ENCODE results near the gene SLC8B1. TPM values are rescaled to one million over a fixed set of nuclear protein-coding genes. Genes with fewer than 3 reads are reported as not detected.
A peak's percentile ranks its signal among the peaks of the same experiment; 100 is the strongest.
"Not testable (repeated sequence)": the region's sequence is repeated elsewhere in the genome, so short reads cannot be mapped to it uniquely, and the experiment has no call there.

Gene SLC8B1
- total RNA-seq, 2 donors from 2014 or later, result 19.9 to 28.3 TPM

GRCh38 chr12:113365639-113366395 is 30.9 kb upstream of the SLC8B1 start:
- ATAC-seq (no peak), DNase-seq (ENCODE audit: low spot score) (no peak)
- Mint-ChIP-seq H3K4me3 (no peak overlapping the region), H3K27me3 (no peaks in the 10 kb centered on the region), H3K36me3 (no peaks in the 10 kb centered on the region), H3K27ac (no peak overlapping the region), H3K4me1 (ENCODE audit: low read depth in 2 of 2) (peaks cover 0 to 8% of the 10 kb centered on the region in 2 donors), H3K9me3 (no peaks in the 10 kb centered on the region)

GRCh38 chr12:113364698-113365097 is 29.8 kb upstream of the SLC8B1 start:
- Mint-ChIP-seq H3K27me3 (no peaks in the 10 kb centered on the region), H3K27ac (no peak overlapping the region), H3K4me3 (no peak overlapping the region), H3K36me3 (no peaks in the 10 kb centered on the region), H3K4me1 (ENCODE audit: low read depth in 2 of 2) (peaks cover 1 to 14% of the 10 kb centered on the region in 2 donors), H3K9me3 (no peaks in the 10 kb centered on the region)
- no peak for DNase-seq (ENCODE audit: low spot score)
- no peak for ATAC-seq

GRCh38 chr12:113361574-113362370 is 26.9 kb upstream of the SLC8B1 start:
- Mint-ChIP-seq H3K4me3 (no peak overlapping the region), H3K27ac (no peak overlapping the region)
- no peak for DNase-seq (ENCODE audit: low spot score)

GRCh38 chr12:113359939-113360748 is 25.2 kb upstream of the SLC8B1 start:
- Mint-ChIP-seq H3K9me3 (no peaks in the 10 kb centered on the region), H3K4me3 (peak overlapping the region; percentile 88)
- no peak for DNase-seq (ENCODE audit: low spot score)

More at GRCh38 chr12:113361574-113362370, 26.9 kb upstream of the SLC8B1 start:
- no peaks in the 10 kb centered on the region for H3K27me3 Mint-ChIP-seq
- no peaks in the 10 kb centered on the region for H3K9me3 Mint-ChIP-seq
- no peak for ATAC-seq
- H3K36me3 Mint-ChIP-seq, result no peaks in the 10 kb centered on the region
- H3K4me1 Mint-ChIP-seq (ENCODE audit: low read depth in 2 of 2), result peaks cover 9 to 17% of the 10 kb centered on the region in 2 donors

GRCh38 chr12:113359133-113359938 is 24.4 kb upstream of the SLC8B1 start:
- peaks cover 9 to 17% of the 10 kb centered on the region in 2 donors for H3K4me1 Mint-ChIP-seq (ENCODE audit: low read depth in 2 of 2)
- DNase-seq (ENCODE audit: low spot score), result no peak
- peak overlapping the region; percentile 88 for H3K4me3 Mint-ChIP-seq
- ATAC-seq, result no peak
- no peaks in the 10 kb centered on the region for H3K36me3 Mint-ChIP-seq
- H3K27ac Mint-ChIP-seq, result peak overlapping the region; percentile 37 to 72
- H3K27me3 Mint-ChIP-seq, result no peaks in the 10 kb centered on the region
- H3K9me3 Mint-ChIP-seq, result no peaks in the 10 kb centered on the region

More at GRCh38 chr12:113359939-113360748, 25.2 kb upstream of the SLC8B1 start:
- Mint-ChIP-seq H3K36me3 (no peaks in the 10 kb centered on the region), H3K4me1 (ENCODE audit: low read depth in 2 of 2) (peaks cover 9 to 17% of the 10 kb centered on the region in 2 donors), H3K27me3 (no peaks in the 10 kb centered on the region), H3K27ac (peak overlapping the region; percentile 37 to 72)
- no peak for ATAC-seq

GRCh38 chr12:113358381-113359132 is 23.6 kb upstream of the SLC8B1 start, which contains the start of gene PLBD2:
TSS of gene PLBD2 (plus strand) at chr12:113358587. CDS start at chr12:113358601, 14 bp downstream.
- H3K4me3 Mint-ChIP-seq, result peak within 1 kb of the TSS; percentile 88
- H3K27ac Mint-ChIP-seq, result peak within 1 kb of the TSS; percentile 37 to 72
- peaks cover 0 to 2% of the 10 kb centered on the region in 2 donors for H3K27me3 Mint-ChIP-seq
- ATAC-seq (peak; percentile 99), DNase-seq (ENCODE audit: low spot score) (peak; percentile 95)
- H3K4me1 Mint-ChIP-seq (ENCODE audit: low read depth in 2 of 2), result peaks cover 9 to 17% of the 10 kb centered on the region in 2 donors
- no peaks in the 10 kb centered on the region for H3K9me3 Mint-ChIP-seq
- H3K36me3 Mint-ChIP-seq, result no peaks in the 10 kb centered on the region

GRCh38 chr12:113354192-113354591 is 19.3 kb upstream of the SLC8B1 start:
- H3K9me3 Mint-ChIP-seq, result not testable (repeated sequence)

GRCh38 chr12:113351089-113351488 is 16.2 kb upstream of the SLC8B1 start:
- ATAC-seq (no peak), DNase-seq (ENCODE audit: low spot score) (no peak)
- peaks cover 17 to 21% of the 10 kb centered on the region in 2 donors for H3K27me3 Mint-ChIP-seq
- no peaks in the 10 kb centered on the region for H3K4me1 Mint-ChIP-seq (ENCODE audit: low read depth in 2 of 2)
- H3K9me3 Mint-ChIP-seq, result no peaks in the 10 kb centered on the region
- H3K4me3 Mint-ChIP-seq, result no peak overlapping the region
- no peak overlapping the region for H3K27ac Mint-ChIP-seq
- H3K36me3 Mint-ChIP-seq, result no peaks in the 10 kb centered on the region

More at GRCh38 chr12:113354192-113354591, 19.3 kb upstream of the SLC8B1 start:
- not testable (repeated sequence) for H3K36me3 Mint-ChIP-seq; H3K4me3 Mint-ChIP-seq; DNase-seq (ENCODE audit: low spot score); H3K4me1 Mint-ChIP-seq (ENCODE audit: low read depth in 2 of 2); ATAC-seq; H3K27ac Mint-ChIP-seq
- peaks cover 14 to 17% of the 10 kb centered on the region in 2 donors for H3K27me3 Mint-ChIP-seq

GRCh38 chr12:113348849-113349536 is 14.1 kb upstream of the SLC8B1 start:
- H3K9me3 Mint-ChIP-seq, result no peaks in the 10 kb centered on the region
- no peak overlapping the region for H3K27ac Mint-ChIP-seq

GRCh38 chr12:113347892-113348291 is 13.0 kb upstream of the SLC8B1 start:
- Mint-ChIP-seq H3K9me3 (no peaks in the 10 kb centered on the region), H3K27ac (no peak overlapping the region), H3K36me3 (no peaks in the 10 kb centered on the region), H3K4me3 (no peak overlapping the region), H3K27me3 (peaks cover 14 to 21% of the 10 kb centered on the region in 2 donors), H3K4me1 (ENCODE audit: low read depth in 2 of 2) (no peaks in the 10 kb centered on the region)
- no peak for ATAC-seq
- DNase-seq (ENCODE audit: low spot score), result no peak

More at GRCh38 chr12:113348849-113349536, 14.1 kb upstream of the SLC8B1 start:
- H3K36me3 Mint-ChIP-seq, result no peaks in the 10 kb centered on the region
- DNase-seq (ENCODE audit: low spot score), result no peak
- H3K4me3 Mint-ChIP-seq, result no peak overlapping the region
- H3K4me1 Mint-ChIP-seq (ENCODE audit: low read depth in 2 of 2), result no peaks in the 10 kb centered on the region
- no peak for ATAC-seq
- H3K27me3 Mint-ChIP-seq, result peaks cover 17 to 21% of the 10 kb centered on the region in 2 donors

GRCh38 chr12:113347107-113347506 is 12.2 kb upstream of the SLC8B1 start:
- no peak for ATAC-seq
- no peaks in the 10 kb centered on the region for H3K4me1 Mint-ChIP-seq (ENCODE audit: low read depth in 2 of 2)
- no peak overlapping the region for H3K27ac Mint-ChIP-seq
- H3K9me3 Mint-ChIP-seq, result no peaks in the 10 kb centered on the region
- H3K36me3 Mint-ChIP-seq, result no peaks in the 10 kb centered on the region
- no peak overlapping the region for H3K4me3 Mint-ChIP-seq
- no peak for DNase-seq (ENCODE audit: low spot score)
- H3K27me3 Mint-ChIP-seq, result peaks cover 10 to 14% of the 10 kb centered on the region in 2 donors

- no peak for ATAC-seq
- Mint-ChIP-seq H3K9me3 (no peaks in the 10 kb centered on the region), H3K27ac (no peak overlapping the region), H3K27me3 (peaks cover 10 to 14% of the 10 kb centered on the region in 2 donors), H3K4me1 (ENCODE audit: low read depth in 2 of 2) (no peaks in the 10 kb centered on the region), H3K4me3 (no peak overlapping the region), H3K36me3 (no peaks in the 10 kb centered on the region)
- no peak for DNase-seq (ENCODE audit: low spot score)
These were observed 11.4 kb upstream of the SLC8B1 start for GRCh38 chr12:113346353-113346752.

All from natural killer cell treated with Interleukin-12 subunit alpha and Interleukin-12 subunit beta and Interleukin-15 and Interleukin-18, amount 100 ng/mL, for 72 hours (primary cell).